ENCODE data around the gene PGM2.

- no peak for TF ChIP-seq CTCF (IDR thresholded peaks at IDR 0.05)
- no peak for TF ChIP-seq POLR2AphosphoS5 (IDR thresholded peaks at IDR 0.05)
- no peak for TF ChIP-seq POLR2A (IDR thresholded peaks at IDR 0.05)
These were observed 31.6 kb downstream of the PGM2 start for GRCh38 chr4:37858112-37858511.

All from upper lobe of left lung (tissue), 4 donors.